GM19025 (cell line): Measurements from ENCODE around the gene GHSR.

Source experiments
- ATAC-seq: cut with Tn5 transposase; IDR thresholded peaks from one replicate; pipeline ENCODE4 v1.9.1; 2021; ENCODE audit warnings: mild to moderate bottlenecking, low read depth, moderate library complexity; ENCODE audit not compliant: unreplicated experiment

The GHSR gene

DNA sequence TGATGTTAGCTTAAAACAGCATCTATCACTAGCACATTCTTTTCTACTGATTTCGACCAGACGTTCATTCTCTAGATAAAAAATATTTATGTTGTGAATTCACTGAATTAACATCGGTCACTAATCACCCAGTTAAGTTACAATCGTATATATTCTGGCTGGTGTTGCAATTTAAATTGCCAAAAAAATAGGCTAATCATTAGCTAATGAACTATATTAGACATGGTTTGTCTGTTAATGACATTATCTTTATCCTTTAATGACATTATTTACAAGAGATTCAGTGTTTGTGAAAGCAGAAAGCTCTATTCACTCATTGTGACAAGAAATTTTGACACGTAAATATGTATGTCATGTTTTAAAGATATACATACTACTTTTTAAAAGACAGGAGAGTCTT lies 6.7 kb downstream of the GHSR start:
- no peak for ATAC-seq

DNA sequence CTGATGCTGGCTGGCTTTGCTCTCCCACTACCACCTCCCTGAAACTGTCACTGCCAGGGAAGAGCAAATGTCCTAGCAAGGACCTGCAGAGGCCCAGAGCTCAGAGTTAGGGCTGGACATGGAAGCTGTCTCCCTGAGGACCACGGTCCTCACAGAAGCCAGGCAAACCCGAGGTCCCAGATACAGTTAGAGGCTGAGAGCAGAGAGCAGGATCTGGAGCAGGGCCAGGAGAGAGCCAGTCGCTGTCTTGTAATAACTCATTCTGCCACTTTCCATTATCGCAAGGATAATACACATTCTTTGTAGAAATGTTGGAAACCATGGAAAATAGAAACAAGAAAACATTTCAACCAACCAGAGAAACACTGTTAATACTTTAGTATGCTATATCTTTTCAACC lies 10.1 kb downstream of the GHSR start:
- ATAC-seq = no peak

DNA sequence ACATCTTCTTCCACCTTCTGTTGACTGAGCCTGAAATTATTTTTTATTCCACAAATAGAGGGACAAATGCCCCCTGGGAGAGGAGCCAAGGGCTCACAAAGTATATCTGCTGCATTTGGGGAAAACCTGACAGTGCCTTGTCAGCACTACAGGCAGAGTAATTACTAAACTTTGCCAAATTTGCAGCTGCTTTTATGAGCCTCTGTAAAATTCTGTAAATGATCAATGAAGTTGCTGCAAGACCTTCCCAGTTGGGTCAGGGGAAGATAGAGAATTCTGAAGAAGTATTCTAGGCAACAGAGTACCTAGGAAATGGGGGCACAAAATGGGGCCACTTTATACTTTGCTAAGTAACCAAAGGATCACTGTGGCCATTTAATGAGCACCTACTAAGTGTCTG lies 10.5 kb downstream of the GHSR start:
- ATAC-seq = no peak

DNA sequence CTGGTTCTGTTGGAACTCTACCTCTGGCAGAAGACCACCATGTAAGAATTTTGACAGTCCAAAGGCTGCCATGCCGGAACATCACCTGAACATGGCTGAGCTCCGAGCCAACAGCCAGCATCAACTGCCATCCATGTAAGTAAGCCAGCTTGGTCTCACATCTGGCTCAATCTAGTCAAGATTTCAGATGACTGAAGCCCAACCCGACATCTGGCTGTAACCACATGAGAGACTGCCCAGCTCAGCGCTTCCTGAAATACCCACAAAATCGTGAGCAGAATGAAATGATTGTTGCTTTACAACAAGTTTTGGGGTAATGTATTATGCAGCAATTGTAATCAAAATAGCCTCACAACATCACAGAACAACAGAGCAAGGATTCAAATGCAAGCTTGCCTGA lies 32.9 kb downstream of the GHSR start:
- ATAC-seq = no peak

DNA sequence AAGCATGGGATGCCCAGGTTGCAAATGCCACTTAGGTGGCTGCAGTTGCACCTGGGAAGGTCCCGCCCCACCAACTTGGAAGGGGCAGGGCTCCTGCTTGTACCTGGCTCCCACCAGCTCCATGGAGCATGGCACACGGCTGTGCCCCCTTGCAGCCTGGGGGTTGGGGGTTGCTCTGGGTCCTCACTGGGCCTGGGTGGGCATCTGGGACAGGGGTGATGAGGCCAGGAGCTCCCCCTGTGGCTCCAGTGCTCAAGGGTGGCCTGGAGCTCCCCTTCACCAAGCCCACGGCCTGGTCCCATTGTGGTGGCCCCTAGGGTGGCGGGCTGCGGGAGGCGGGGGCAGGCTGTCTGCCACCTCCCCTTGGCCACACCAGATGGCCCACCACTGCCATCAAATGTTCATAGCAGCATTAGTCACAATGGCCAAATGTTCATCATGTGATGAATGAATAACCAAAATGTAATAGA lies 36.7 kb downstream of the GHSR start:
- no peak for ATAC-seq

DNA sequence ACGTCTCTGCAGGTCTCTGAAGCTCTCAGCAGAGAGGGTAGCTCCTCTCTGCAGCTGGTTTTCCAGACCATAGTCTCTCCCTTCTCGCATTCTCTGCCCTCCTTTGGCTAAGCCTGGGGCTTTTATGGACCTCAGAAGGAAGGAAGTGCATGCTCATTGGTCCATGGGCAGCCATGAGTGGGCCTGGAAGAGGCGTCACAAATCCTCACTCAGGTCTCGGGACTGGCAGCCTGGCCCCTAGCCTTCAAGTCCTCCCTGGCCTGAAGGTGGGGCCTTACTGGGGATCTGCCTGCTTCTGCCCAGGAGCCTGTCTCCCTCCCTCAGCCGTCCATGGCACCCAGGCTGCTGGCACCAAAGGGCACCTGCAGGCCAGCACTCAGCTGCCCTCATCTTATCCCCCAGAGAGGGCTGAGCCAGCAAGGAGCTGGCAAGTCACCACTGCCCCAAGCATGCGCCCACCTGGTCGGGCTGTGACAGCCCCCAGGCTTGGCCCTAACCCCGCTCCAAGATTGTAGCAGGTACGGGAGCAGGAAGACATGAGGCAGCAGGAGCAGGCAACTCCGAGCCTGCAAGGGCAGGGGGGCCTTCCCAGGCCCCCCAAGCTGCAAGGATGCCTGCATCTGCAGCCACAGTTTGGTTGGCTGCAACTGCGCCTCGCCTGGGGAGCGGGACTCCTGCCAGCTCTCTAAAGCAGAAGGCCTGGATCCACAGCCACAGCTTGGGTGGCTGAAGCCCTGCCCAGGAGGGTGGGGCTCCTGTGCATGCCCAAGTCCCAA lies 37.4 kb downstream of the GHSR start:
- ATAC-seq = no peak

- no peak for ATAC-seq
Measured at GRCh38 chr3:172407872-172408271, 40.4 kb downstream of the GHSR start.

DNA sequence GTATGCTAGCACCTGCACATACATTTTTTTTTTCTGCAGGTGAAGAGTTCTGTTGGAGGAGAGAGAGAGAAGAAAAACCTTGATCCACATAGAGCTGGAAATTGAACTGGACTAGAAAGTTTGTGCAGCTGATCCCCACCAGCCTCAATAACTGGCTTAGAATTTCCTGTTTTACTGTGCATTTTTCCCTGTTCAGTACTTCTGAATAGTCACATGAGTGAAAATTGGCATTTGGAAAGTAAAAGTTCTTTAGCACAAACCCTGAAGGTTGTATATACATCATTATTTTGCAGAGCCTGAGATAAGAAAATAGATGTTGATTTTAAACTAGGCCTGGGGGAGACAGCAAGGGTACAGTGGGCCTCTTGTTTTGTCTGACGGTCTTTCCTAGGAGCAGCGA lies 42.3 kb downstream of the GHSR start:
- ATAC-seq = no peak

GRCh38 chr3:172404237-172404962 lies 43.9 kb downstream of the GHSR start:
- no peak for ATAC-seq

- no peak for ATAC-seq
Measured at GRCh38 chr3:172402892-172403643, 45.2 kb downstream of the GHSR start.

- ATAC-seq = no peak
Measured at GRCh38 chr3:172402090-172402489, 46.2 kb downstream of the GHSR start.

DNA sequence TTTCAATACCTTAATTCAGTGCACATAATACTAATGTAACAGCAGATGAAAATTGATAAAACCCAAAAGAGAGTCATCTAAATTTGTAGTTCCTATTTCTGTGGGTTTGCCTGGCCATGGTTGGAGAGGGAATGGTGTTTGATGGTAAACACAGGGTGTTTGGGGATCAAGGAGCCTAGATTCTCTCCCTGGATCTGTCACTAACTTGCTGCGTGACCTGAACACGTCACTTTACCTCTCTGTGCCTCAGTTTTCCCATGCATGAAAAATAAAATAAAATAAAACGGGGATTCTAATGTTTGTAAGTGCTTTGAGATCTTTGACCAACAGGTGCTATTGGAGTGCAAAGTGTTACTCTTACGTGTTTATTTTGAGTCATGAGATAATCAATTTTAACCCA lies 49.8 kb downstream of the GHSR start:
- ATAC-seq = no peak

DNA sequence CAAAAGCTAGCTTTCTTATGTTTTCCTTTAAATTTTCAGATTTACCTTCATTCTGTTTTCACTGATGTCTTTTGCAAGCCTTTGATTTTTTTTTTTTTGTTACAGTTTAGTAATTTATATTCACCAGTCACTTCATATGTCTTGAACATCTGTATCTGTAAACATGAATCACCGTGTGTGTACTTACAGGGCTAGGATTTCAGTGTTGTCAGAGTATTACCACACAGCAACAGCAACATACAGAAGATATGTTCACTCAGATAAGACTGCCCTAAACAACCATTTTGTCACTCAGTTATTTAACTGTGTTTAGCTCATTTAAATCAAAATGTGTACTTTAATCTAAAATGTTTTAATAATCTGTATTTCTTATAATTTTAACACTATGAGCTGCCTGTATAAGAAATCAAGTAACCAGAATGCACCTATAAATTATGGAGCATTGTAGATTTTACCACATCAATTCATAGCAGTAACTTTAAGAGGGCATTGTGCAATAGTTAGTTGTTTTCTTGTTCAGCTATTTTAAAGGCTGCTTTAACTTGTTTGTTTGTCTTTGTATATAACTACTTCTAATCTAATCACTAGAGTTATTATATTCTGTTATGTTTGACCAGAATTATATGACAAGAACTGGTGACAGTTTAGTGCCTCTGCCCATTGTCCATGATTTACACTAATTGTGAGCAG lies 50.4 kb downstream of the GHSR start:
- no peak for ATAC-seq

GRCh38 chr3:172396400-172396799 lies 51.9 kb downstream of the GHSR start:
- ATAC-seq = no peak

- ATAC-seq = no peak
Measured at GRCh38 chr3:172394692-172395091, 53.6 kb downstream of the GHSR start.
